GM23338 (cell line): ENCODE data around the gene LRRC3. TPM values are rescaled to one million over a fixed set of nuclear protein-coding genes. Genes with fewer than 3 reads are reported as not detected.

Experiments used
- ATAC-seq: fragments of 200-7000 bp; cut with Tn5 transposase; 3 replicates; pipeline ENCODE4 v1.9.1; 2020
- DNase-seq: peaks from one replicate; pipeline ENCODE4 v3.0.0-alpha.2; 2015; ENCODE audit warnings: low spot score
- H2AFZ ChIP-seq: fragments of 200-600 bp; sonication (generic); 2 replicates; pipeline ENCODE4 v1.8.0; 2016; ENCODE audit warnings: antibody characterized with exemption, mild to moderate bottlenecking, moderate library complexity
- H3F3A ChIP-seq: fragments of 200-600 bp; sonication (generic); replicated peaks from 2 replicates; pipeline ENCODE4 v1.8.0; 2017; ENCODE audit warnings: antibody characterized with exemption, mixed run types, low read depth
- H3K27ac ChIP-seq: fragments of 200-600 bp; sonication (generic); 2 replicates; pipeline ENCODE4 v1.6.1; 2016; ENCODE audit warnings: low read depth
- H3K27me3 ChIP-seq: fragments of 200-600 bp; sonication (generic); 2 replicates; pipeline ENCODE4 v1.8.0; 2016; ENCODE audit warnings: mild to moderate bottlenecking, mixed run types, moderate library complexity; ENCODE audit not compliant: insufficient read depth
- H3K36me3 ChIP-seq: fragments of 200-600 bp; sonication (generic); 2 replicates; pipeline ENCODE4 v1.8.0; 2016; ENCODE audit warnings: mild to moderate bottlenecking; ENCODE audit not compliant: insufficient read depth
- H3K4me1 ChIP-seq: fragments of 200-600 bp; sonication (generic); 2 replicates; pipeline ENCODE4 v1.8.0; 2016; ENCODE audit warnings: mild to moderate bottlenecking, moderate library complexity; ENCODE audit not compliant: insufficient read depth
- H3K4me2 ChIP-seq: fragments of 200-600 bp; sonication (generic); 2 replicates; pipeline ENCODE4 v1.7.1; 2017; ENCODE audit warnings: mixed run types
- H3K4me3 ChIP-seq: fragments of 200-600 bp; sonication (generic); 2 replicates; pipeline ENCODE4 v1.6.1; 2016; ENCODE audit warnings: mixed run types
- H3K79me2 ChIP-seq: fragments of 200-600 bp; sonication (generic); replicated peaks from 2 replicates; pipeline ENCODE4 v1.8.0; 2017; ENCODE audit warnings: mild to moderate bottlenecking; ENCODE audit not compliant: insufficient read depth
- H3K9me2 ChIP-seq: fragments of 200-600 bp; sonication (generic); 2 replicates; pipeline ENCODE4 v1.8.0; 2017; ENCODE audit not compliant: insufficient read depth
- H4K20me1 ChIP-seq: fragments of 200-600 bp; sonication (generic); replicated peaks from 2 replicates; pipeline ENCODE4 v1.8.0; 2017; ENCODE audit warnings: mild to moderate bottlenecking; ENCODE audit not compliant: insufficient read depth
- H3K27ac Mint-ChIP-seq: 2 replicates; pipeline ENCODE4 v1.8.0; 2020; ENCODE audit warnings: inconsistent platforms, mild to moderate bottlenecking, moderate library complexity, mixed read lengths
- H3K27me3 Mint-ChIP-seq: 3 replicates; pipeline ENCODE4 v1.8.0; 2022; ENCODE audit warnings: low read depth, mild to moderate bottlenecking, moderate library complexity, mixed read lengths, inconsistent platforms; ENCODE audit not compliant: insufficient read depth, poor library complexity
- H3K36me3 Mint-ChIP-seq: 3 replicates; pipeline ENCODE4 v1.8.0; 2021; ENCODE audit warnings: low read depth, mild to moderate bottlenecking, inconsistent platforms, moderate library complexity, mixed read lengths
- H3K4me1 Mint-ChIP-seq: 3 replicates; pipeline ENCODE4 v1.8.0; 2020; ENCODE audit warnings: mild to moderate bottlenecking, inconsistent platforms, mixed read lengths
- H3K4me3 Mint-ChIP-seq: 3 replicates; pipeline ENCODE4 v1.8.0; 2021; ENCODE audit warnings: moderate library complexity, mild to moderate bottlenecking, inconsistent platforms, mixed read lengths
- H3K9me3 Mint-ChIP-seq: 3 replicates; pipeline ENCODE4 v1.8.0; 2020; ENCODE audit warnings: moderate library complexity, mild to moderate bottlenecking, inconsistent platforms, mixed read lengths
- CREB1 ChIP-seq: fragments of 250-450 bp; sonication (Bioruptor Pico); IDR thresholded peaks from 2 replicates; pipeline ENCODE4 v1.5.0; 2020; ENCODE audit warnings: low read depth, mild to moderate bottlenecking, moderate library complexity
- CTCF ChIP-seq, 2 experiments: fragments of 200-600 bp in 1 of 2; sonication (generic) in 1 of 2; conservative IDR thresholded peaks; 2 replicates each; pipeline versions ENCODE4 v1.5.1 to v1.6.1; 2016 to 2017; ENCODE audit warnings: antibody characterized with exemption in 2 of 2, low read depth in 2 of 2, mild to moderate bottlenecking in 2 of 2, moderate library complexity in 1 of 2
- ETS1 ChIP-seq: IDR thresholded peaks from 2 replicates; pipeline ENCODE4 v1.6.1; 2016; ENCODE audit warnings: antibody characterized with exemption
- EZH2 ChIP-seq: fragments of 200-600 bp; sonication (generic); IDR thresholded peaks from one replicate; pipeline ENCODE4 v1.8.0; 2017; ENCODE audit warnings: antibody characterized with exemption, mild to moderate bottlenecking, low read depth; ENCODE audit not compliant: unreplicated experiment
- EZH2phosphoT487 ChIP-seq: fragments of 200-600 bp; sonication (generic); IDR thresholded peaks from one replicate; pipeline ENCODE4 v1.8.1; 2018; ENCODE audit warnings: antibody characterized with exemption; ENCODE audit not compliant: unreplicated experiment
- JUNB ChIP-seq: IDR thresholded peaks from one replicate; pipeline ENCODE4 v1.6.1; 2016; ENCODE audit warnings: antibody characterized with exemption; ENCODE audit not compliant: unreplicated experiment
- NANOG ChIP-seq: IDR thresholded peaks from 2 replicates; pipeline ENCODE4 v1.6.1; 2016; ENCODE audit warnings: antibody characterized with exemption, borderline replicate concordance
- POLR2AphosphoS5 ChIP-seq: IDR thresholded peaks from 2 replicates; pipeline ENCODE4 v1.6.1; 2016; ENCODE audit warnings: antibody characterized with exemption, low read depth
- REST ChIP-seq: IDR thresholded peaks from one replicate; pipeline ENCODE4 v1.6.1; 2018; ENCODE audit warnings: antibody characterized with exemption; ENCODE audit not compliant: unreplicated experiment
- STAT1 ChIP-seq: IDR thresholded peaks from one replicate; pipeline ENCODE4 v1.6.1; 2016; ENCODE audit warnings: antibody characterized with exemption; ENCODE audit not compliant: unreplicated experiment
- ZNF331 ChIP-seq: fragments of 250-450 bp; sonication (Bioruptor Pico); IDR thresholded peaks from 2 replicates; pipeline ENCODE4 v1.5.0; 2020; ENCODE audit warnings: low read depth, mild to moderate bottlenecking, moderate library complexity
- polyA plus RNA-seq: library from polyadenylated mRNA; unstranded; fragments of >200 nt; fragmentation: Nextera tagmentation; extraction: Ambion mirVana; gene quantifications from 2 replicates; pipeline ENCODE4 v1.2.1, GENCODE V29; 2016
- total RNA-seq: library from RNA; depleted of rRNA; stranded (reverse); fragments of >200 nt; shearing (Covaris generic); gene quantifications from 2 replicates; pipeline ENCODE4 v1.2.3, GENCODE V29; 2014

The LRRC3 gene
- total and polyA plus RNA-seq, 2 experiments from 2014 or later: 0.95 to 6.8 TPM

GRCh38 chr21:44406953-44407352 is 48.4 kb upstream of the LRRC3 start (continued):
- TF ChIP-seq REST (no peak), NANOG (no peak), ZNF331 (no peak), STAT1 (no peak), POLR2AphosphoS5 (no peak), EZH2 (no peak), ETS1 (no peak)

- H3K79me2 ChIP-seq: no peaks in the 10 kb centered on the region
- DNase-seq: no peak
- no peaks in the 10 kb centered on the region for H4K20me1 ChIP-seq
- Mint-ChIP-seq H3K4me3 (no peak overlapping the region), H3K9me3 (peaks cover 34% of the 10 kb centered on the region), H3K36me3 (peaks cover 22% of the 10 kb centered on the region; the same call in 2 of the 3 replicates), H3K4me1 (no peaks in the 10 kb centered on the region), H3K27ac (no peak overlapping the region), H3K27me3 (peaks cover 5% of the 10 kb centered on the region)
- H3K27me3 ChIP-seq: no peaks in the 10 kb centered on the region
- no peak overlapping the region for H3K4me2 ChIP-seq
- TF ChIP-seq JUNB: no peak
- TF ChIP-seq REST: no peak
- TF ChIP-seq CREB1 (CRISPR knock-in tag): no peak
- no peak for TF ChIP-seq EZH2
- TF ChIP-seq CTCF (conservative IDR thresholded peaks at IDR 0.05; ENCODE audit: low read depth in 2 of 2): no peak
- no peak for TF ChIP-seq EZH2phosphoT487
- no peak for TF ChIP-seq STAT1
- TF ChIP-seq POLR2AphosphoS5: no peak
- TF ChIP-seq NANOG: no peak
- ATAC-seq: no peak
- no peaks in the 10 kb centered on the region for H3K36me3 ChIP-seq
- no peak overlapping the region for H3K27ac ChIP-seq
- H3K9me2 ChIP-seq: peaks cover 6% of the 10 kb centered on the region; the same call in 1 of the 2 replicates
- H3F3A ChIP-seq: peaks cover 12% of the 10 kb centered on the region
- no peak overlapping the region for H3K4me3 ChIP-seq
- H3K4me1 ChIP-seq: no peaks in the 10 kb centered on the region
- H2AFZ ChIP-seq: no peak overlapping the region
Measured at GRCh38 chr21:44407493-44407892, 47.8 kb upstream of the LRRC3 start.
